ENCODE measurements around the gene SOX2. TPM values are rescaled to one million over a fixed set of nuclear protein-coding genes. Genes with fewer than 3 reads are reported as not detected.

The SOX2 gene
- total RNA-seq, 1 donor from 2014 or later: 2.9 TPM

DNA sequence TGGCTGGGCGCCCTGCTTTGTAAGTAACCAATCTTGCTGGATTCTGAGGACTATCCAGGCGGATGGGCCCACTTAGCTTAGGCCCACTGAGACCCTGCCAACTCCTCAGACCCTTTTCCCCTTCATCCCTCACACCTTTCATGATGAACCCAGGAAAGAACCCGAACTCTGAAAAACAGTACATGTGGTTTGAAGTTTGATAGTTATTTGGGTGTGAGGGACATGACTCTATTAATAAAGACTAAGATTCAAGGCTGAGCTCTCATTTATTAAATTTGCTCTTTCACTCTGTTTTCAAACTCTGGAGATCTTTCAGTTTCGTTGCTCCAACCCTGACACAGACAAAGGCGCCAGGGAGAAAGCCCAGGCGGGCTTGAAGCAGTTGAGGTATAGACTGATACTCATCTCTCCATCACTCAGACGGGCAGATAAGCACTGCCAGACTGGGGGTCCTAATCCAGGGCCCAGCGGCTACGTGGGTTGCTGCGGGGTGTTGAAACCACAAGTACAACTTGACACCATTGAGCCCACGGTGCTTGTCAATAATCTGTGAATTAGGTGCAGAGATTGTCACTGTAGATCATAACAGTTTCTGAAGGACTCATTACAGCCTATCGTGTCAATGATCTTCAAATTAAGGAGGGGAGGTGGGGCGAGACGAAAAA is 7.2 kb upstream of the SOX2 start:
- H3K27ac ChIP-seq: no peak overlapping the region
- H3K27me3 ChIP-seq: peaks cover 21% of the 10 kb centered on the region
- no peaks in the 10 kb centered on the region for H3K36me3 ChIP-seq
- H3K4me3 ChIP-seq: no peak overlapping the region
- no peaks in the 10 kb centered on the region for H3K9me3 ChIP-seq
- DNase-seq (ENCODE audit: extremely low spot score in 2 of 2): no peak
- peaks cover 13% of the 10 kb centered on the region for H3K4me1 ChIP-seq
- intact Hi-C loops (cut with DNase I): no loop called here
- TF ChIP-seq POLR2A (IDR thresholded peaks at IDR 0.05): no peak
- no peak for TF ChIP-seq POLR2AphosphoS5 (IDR thresholded peaks at IDR 0.05; ENCODE audit: insufficient read depth in 1 of 2, low read depth in 1 of 2)
- TF ChIP-seq CTCF (IDR thresholded peaks at IDR 0.05): no peak

DNA sequence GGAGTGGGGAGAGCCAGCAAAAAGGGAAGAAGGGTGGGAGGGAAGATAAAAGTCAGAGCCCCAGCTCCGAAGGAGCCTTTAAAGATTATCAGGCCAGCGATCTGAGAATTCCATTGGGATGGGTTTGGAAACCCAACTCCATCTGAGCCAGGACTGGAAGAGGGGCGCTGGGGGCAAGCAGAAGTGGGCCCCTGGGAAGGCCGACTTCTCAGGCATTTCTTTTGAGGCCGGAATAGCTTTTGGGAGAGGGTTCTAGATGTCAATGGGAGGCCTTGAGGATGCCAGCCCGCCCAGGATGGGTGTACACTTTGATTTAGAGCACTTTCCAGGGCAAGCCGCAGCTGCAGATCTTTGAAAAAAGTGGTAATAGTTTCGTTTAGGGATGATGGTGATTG is 6.6 kb upstream of the SOX2 start:
- intact Hi-C loops (cut with DNase I): no loop called here

GRCh38 chr3:181707980-181708379 is 3.7 kb upstream of the SOX2 start:
- H3K27me3 ChIP-seq: peaks cover 22% of the 10 kb centered on the region
- no peak overlapping the region for H3K4me3 ChIP-seq
- H3K4me1 ChIP-seq: peaks cover 25% of the 10 kb centered on the region
- no peaks in the 10 kb centered on the region for H3K9me3 ChIP-seq
- TF ChIP-seq CTCF (IDR thresholded peaks at IDR 0.05) (no peak), POLR2A (IDR thresholded peaks at IDR 0.05) (no peak), POLR2AphosphoS5 (IDR thresholded peaks at IDR 0.05; ENCODE audit: insufficient read depth in 1 of 2, low read depth in 1 of 2) (no peak)
- intact Hi-C loops (cut with DNase I): no loop called here
- H3K27ac ChIP-seq: no peak overlapping the region
- H3K36me3 ChIP-seq: no peaks in the 10 kb centered on the region
- DNase-seq (ENCODE audit: extremely low spot score in 2 of 2): no peak

More for the DNA sequence above, 6.6 kb upstream of the SOX2 start:
- no peak overlapping the region for H3K4me3 ChIP-seq
- no peak for DNase-seq (ENCODE audit: extremely low spot score in 2 of 2)
- peaks cover 21% of the 10 kb centered on the region for H3K27me3 ChIP-seq
- no peaks in the 10 kb centered on the region for H3K9me3 ChIP-seq
- no peak for TF ChIP-seq CTCF (IDR thresholded peaks at IDR 0.05)
- TF ChIP-seq POLR2AphosphoS5 (IDR thresholded peaks at IDR 0.05; ENCODE audit: insufficient read depth in 1 of 2, low read depth in 1 of 2): no peak
- TF ChIP-seq POLR2A (IDR thresholded peaks at IDR 0.05): no peak
- H3K36me3 ChIP-seq: no peaks in the 10 kb centered on the region
- H3K27ac ChIP-seq: no peak overlapping the region
- peaks cover 17% of the 10 kb centered on the region for H3K4me1 ChIP-seq

GRCh38 chr3:181709537-181710279 is 2.0 kb upstream of the SOX2 start:
- peak in 2 of 3 experiments; percentile 57 to 68 for TF ChIP-seq CTCF (IDR thresholded peaks at IDR 0.05)
- no peak for TF ChIP-seq POLR2AphosphoS5 (IDR thresholded peaks at IDR 0.05; ENCODE audit: insufficient read depth in 1 of 2, low read depth in 1 of 2)
- no peak for DNase-seq (ENCODE audit: extremely low spot score in 2 of 2)
- no peak overlapping the region for H3K4me3 ChIP-seq
- no peak overlapping the region for H3K27ac ChIP-seq
- H3K4me1 ChIP-seq: peaks cover 25% of the 10 kb centered on the region
- no peaks in the 10 kb centered on the region for H3K36me3 ChIP-seq
- intact Hi-C loops (cut with DNase I): loop anchor here (5.0 to 10.0 kb wide), 2 partner anchors 545 to 973 kb away; no protein-coding TSS in a partner anchor
- no peaks in the 10 kb centered on the region for H3K9me3 ChIP-seq
- peaks cover 11% of the 10 kb centered on the region for H3K27me3 ChIP-seq
